HEK293 (cell line): ENCODE measurements around the gene SLC39A5.

Source experiments
- BCL11B ChIP-seq: fragments of 450-650 bp; formaldehyde crosslinking; IDR thresholded peaks from 2 replicates; pipeline ENCODE4 v1.5.1; 2016; ENCODE audit warnings: low read depth, missing biosample characterization, missing genetic modification characterization
- KLF1 ChIP-seq: fragments of 450-650 bp; formaldehyde crosslinking; IDR thresholded peaks from 2 replicates; pipeline ENCODE4 v1.5.1; 2016; ENCODE audit warnings: missing biosample characterization, missing genetic modification characterization
- OSR2 ChIP-seq: fragments of 450-650 bp; formaldehyde crosslinking; IDR thresholded peaks from 2 replicates; pipeline ENCODE4 v1.5.1; 2016; ENCODE audit warnings: missing biosample characterization, missing genetic modification characterization
- SP2 ChIP-seq: fragments of 450-650 bp; formaldehyde crosslinking; IDR thresholded peaks from 2 replicates; pipeline ENCODE4 v1.5.1; 2016; ENCODE audit warnings: missing biosample characterization, missing genetic modification characterization
- YY1 ChIP-seq: fragments of 450-650 bp; formaldehyde crosslinking; IDR thresholded peaks from 2 replicates; pipeline ENCODE4 v1.5.1; 2018; ENCODE audit warnings: missing biosample characterization, missing genetic modification characterization
- ZEB2 ChIP-seq: fragments of 450-650 bp; formaldehyde crosslinking; IDR thresholded peaks from 2 replicates; pipeline ENCODE4 v1.5.1; 2016; ENCODE audit warnings: missing biosample characterization, missing genetic modification characterization
- ZNF23 ChIP-seq: fragments of 450-650 bp; formaldehyde crosslinking; IDR thresholded peaks from 2 replicates; pipeline ENCODE4 v1.5.1; 2016; ENCODE audit warnings: missing biosample characterization, missing genetic modification characterization, borderline replicate concordance
- ZNF24 ChIP-seq: fragments of 450-650 bp; formaldehyde crosslinking; IDR thresholded peaks from 2 replicates; pipeline ENCODE4 v1.5.1; 2016; ENCODE audit warnings: missing biosample characterization, missing genetic modification characterization
- ZNF26 ChIP-seq: fragments of 450-650 bp; formaldehyde crosslinking; IDR thresholded peaks from 2 replicates; pipeline ENCODE4 v1.5.1; 2016; ENCODE audit warnings: missing biosample characterization, missing genetic modification characterization
- ZNF311 ChIP-seq: fragments of 450-650 bp; formaldehyde crosslinking; IDR thresholded peaks from 2 replicates; pipeline ENCODE4 v1.5.1; 2017; ENCODE audit warnings: missing biosample characterization, missing genetic modification characterization, borderline replicate concordance
- TF ChIP-seq, protein P1 (sequence below): fragments of 450-650 bp; formaldehyde crosslinking; IDR thresholded peaks from 2 replicates; pipeline ENCODE4 v1.5.1; 2017; ENCODE audit warnings: missing biosample characterization, missing genetic modification characterization
- TF ChIP-seq, protein P2 (sequence below): fragments of 450-650 bp; formaldehyde crosslinking; optimal IDR thresholded peaks from 2 replicates; pipeline ENCODE3; 2016; ENCODE audit warnings: missing biosample characterization, mild to moderate bottlenecking, missing genetic modification characterization
- TF ChIP-seq, protein P3 (sequence below): fragments of 450-650 bp; formaldehyde crosslinking; IDR thresholded peaks from 2 replicates; pipeline ENCODE4 v1.5.1; 2016; ENCODE audit warnings: missing biosample characterization, missing genetic modification characterization
- TF ChIP-seq, protein P4 (sequence below): fragments of 450-650 bp; formaldehyde crosslinking; IDR thresholded peaks from 2 replicates; pipeline ENCODE4 v1.5.1; 2016; ENCODE audit warnings: missing biosample characterization, missing genetic modification characterization

DNA sequence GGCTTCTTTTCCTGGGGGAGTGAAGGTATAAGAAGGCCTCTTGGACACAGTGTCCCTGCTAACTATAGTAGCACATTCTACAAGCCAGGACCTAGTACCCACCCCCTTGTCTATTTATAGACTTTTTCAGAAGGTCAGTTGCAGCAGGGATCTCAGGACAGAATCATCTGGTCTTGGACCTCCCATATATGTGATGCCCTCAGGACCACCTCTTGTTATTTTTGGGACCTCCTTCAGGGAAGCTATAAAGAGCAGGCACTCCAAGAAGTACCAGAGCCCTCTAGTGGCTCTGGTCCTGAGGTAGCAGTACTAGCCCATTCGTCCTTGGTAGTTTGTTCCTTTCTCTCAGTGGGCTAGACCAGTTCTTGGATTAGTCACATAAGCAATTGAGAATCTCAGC lies 41.2 kb downstream of the SLC39A5 start:
- TF ChIP-seq, protein P1, sequence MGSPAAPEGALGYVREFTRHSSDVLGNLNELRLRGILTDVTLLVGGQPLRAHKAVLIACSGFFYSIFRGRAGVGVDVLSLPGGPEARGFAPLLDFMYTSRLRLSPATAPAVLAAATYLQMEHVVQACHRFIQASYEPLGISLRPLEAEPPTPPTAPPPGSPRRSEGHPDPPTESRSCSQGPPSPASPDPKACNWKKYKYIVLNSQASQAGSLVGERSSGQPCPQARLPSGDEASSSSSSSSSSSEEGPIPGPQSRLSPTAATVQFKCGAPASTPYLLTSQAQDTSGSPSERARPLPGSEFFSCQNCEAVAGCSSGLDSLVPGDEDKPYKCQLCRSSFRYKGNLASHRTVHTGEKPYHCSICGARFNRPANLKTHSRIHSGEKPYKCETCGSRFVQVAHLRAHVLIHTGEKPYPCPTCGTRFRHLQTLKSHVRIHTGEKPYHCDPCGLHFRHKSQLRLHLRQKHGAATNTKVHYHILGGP, result no peak
- TF ChIP-seq ZEB2 (tag by site-specific recombination) (no peak), KLF1 (tag by site-specific recombination) (no peak), ZNF26 (tag by site-specific recombination) (no peak), BCL11B (tag by site-specific recombination) (no peak), SP2 (tag by site-specific recombination) (no peak), ZNF311 (tag by site-specific recombination) (no peak), OSR2 (tag by site-specific recombination) (no peak), ZNF23 (tag by site-specific recombination) (no peak), YY1 (tag by site-specific recombination) (no peak), ZNF24 (tag by site-specific recombination) (no peak)
- TF ChIP-seq, protein P2, sequence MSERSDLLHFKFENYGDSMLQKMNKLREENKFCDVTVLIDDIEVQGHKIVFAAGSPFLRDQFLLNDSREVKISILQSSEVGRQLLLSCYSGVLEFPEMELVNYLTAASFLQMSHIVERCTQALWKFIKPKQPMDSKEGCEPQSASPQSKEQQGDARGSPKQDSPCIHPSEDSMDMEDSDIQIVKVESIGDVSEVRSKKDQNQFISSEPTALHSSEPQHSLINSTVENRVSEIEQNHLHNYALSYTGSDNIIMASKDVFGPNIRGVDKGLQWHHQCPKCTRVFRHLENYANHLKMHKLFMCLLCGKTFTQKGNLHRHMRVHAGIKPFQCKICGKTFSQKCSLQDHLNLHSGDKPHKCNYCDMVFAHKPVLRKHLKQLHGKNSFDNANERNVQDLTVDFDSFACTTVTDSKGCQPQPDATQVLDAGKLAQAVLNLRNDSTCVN (tag by site-specific recombination), result no peak
- TF ChIP-seq, protein P3, sequence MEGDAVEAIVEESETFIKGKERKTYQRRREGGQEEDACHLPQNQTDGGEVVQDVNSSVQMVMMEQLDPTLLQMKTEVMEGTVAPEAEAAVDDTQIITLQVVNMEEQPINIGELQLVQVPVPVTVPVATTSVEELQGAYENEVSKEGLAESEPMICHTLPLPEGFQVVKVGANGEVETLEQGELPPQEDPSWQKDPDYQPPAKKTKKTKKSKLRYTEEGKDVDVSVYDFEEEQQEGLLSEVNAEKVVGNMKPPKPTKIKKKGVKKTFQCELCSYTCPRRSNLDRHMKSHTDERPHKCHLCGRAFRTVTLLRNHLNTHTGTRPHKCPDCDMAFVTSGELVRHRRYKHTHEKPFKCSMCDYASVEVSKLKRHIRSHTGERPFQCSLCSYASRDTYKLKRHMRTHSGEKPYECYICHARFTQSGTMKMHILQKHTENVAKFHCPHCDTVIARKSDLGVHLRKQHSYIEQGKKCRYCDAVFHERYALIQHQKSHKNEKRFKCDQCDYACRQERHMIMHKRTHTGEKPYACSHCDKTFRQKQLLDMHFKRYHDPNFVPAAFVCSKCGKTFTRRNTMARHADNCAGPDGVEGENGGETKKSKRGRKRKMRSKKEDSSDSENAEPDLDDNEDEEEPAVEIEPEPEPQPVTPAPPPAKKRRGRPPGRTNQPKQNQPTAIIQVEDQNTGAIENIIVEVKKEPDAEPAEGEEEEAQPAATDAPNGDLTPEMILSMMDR (tag by site-specific recombination), result 0 out of 2 replicates have a peak, but pooled peaks have one; percentile 37
- TF ChIP-seq, protein P4, sequence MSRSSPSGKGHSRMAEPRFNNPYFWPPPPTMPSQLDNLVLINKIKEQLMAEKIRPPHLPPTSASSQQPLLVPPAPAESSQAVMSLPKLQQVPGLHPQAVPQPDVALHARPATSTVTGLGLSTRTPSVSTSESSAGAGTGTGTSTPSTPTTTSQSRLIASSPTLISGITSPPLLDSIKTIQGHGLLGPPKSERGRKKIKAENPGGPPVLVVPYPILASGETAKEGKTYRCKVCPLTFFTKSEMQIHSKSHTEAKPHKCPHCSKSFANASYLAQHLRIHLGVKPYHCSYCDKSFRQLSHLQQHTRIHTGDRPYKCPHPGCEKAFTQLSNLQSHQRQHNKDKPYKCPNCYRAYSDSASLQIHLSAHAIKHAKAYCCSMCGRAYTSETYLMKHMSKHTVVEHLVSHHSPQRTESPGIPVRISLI (tag by site-specific recombination), result no peak
